ENCODE data around the gene CELF5.
"Not testable (repeated sequence)": the region's sequence is repeated elsewhere in the genome, so short reads cannot be mapped to it uniquely, and the experiment has no call there.

CELF5 gene

DNA sequence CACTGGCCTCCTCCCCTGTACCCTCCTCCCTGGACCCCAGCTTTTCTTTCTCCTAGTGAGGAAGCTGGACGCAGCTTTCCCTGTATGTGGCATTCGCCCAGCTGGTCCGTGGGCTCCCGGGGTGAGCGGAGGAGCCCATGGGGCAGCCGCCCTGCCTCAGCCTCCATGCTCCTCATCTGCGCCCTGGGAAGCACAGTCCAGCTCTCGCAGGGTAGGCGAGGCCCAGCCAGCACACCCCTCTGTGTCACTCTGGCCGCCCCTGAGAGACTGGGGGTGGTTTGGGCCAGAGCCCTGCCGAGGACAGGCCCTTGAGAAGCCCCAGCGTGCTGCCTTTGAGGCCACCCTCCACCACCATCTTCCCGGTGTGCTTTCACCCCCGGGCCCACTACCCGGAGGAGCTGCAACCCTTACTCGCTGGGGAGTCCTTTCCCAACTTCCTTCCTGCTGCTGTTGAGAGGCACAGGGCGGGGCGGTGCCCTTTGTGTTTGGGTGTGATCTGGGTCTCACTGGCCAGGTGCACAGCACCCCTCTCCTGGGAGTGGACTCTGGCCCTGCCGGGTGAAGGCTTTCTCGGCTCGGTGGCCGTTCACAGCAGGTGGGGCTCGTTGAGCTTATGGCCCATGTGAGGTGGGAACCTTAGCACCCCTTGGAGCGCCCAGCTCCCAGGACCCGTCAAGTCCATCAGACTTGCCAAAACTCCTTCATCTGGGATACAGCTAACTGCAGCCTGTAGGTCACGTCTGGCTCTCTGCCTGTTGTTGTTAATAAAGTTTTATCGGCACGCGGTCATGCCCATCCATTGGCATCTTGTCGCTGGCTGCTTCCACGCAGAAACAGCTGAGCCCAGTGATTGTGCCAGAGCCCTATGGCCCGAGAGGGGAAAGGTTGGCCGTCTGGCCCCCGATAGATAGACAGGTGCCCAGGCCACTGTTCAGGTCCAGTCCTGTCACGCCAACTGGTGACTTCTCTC is 35.5 kb upstream of the CELF5 start:
- no peak for TF ChIP-seq ZFX (IDR thresholded peaks at IDR 0.05)
- TF ChIP-seq, protein P1, sequence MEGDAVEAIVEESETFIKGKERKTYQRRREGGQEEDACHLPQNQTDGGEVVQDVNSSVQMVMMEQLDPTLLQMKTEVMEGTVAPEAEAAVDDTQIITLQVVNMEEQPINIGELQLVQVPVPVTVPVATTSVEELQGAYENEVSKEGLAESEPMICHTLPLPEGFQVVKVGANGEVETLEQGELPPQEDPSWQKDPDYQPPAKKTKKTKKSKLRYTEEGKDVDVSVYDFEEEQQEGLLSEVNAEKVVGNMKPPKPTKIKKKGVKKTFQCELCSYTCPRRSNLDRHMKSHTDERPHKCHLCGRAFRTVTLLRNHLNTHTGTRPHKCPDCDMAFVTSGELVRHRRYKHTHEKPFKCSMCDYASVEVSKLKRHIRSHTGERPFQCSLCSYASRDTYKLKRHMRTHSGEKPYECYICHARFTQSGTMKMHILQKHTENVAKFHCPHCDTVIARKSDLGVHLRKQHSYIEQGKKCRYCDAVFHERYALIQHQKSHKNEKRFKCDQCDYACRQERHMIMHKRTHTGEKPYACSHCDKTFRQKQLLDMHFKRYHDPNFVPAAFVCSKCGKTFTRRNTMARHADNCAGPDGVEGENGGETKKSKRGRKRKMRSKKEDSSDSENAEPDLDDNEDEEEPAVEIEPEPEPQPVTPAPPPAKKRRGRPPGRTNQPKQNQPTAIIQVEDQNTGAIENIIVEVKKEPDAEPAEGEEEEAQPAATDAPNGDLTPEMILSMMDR (conservative IDR thresholded peaks at IDR 0.05): no peak
- H3K27ac ChIP-seq: no peak overlapping the region

DNA sequence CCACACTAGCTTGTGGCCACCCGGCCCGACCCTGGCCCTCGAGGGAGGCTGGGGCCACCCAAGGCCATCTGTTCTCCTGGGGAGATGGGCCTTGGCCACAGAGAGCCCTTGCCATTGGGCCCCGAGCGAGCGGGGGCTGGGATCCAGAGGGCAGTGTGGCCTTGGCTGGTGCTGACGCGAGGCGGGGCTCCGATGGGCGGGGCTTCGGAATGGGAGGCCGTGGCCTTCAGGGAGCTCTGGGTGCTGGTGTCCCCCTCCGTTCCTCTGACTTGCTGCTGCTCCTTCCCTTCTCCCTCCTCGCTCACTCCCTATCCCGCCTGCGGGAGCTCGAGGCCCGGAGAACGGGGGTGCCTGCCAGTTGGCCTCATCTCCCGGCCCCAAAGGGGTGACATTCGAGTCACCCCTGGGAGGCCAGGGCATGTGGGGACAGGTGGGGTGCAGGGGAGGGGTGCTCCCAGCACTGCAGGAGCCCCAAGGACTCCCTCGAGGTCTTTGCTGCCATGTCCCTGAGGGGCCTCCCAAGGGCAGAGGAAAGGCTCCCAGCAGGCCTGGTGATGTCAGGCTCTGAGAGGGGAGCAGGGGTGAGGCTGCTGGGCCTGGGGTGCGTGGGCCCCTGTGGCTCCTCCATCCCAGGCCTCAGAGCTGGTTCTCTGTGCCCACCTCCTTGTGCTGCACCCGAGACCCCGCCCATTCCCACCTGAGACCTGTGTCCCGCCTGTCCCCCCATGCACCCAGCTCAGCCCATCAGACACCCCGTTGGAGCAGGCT is 34.6 kb upstream of the CELF5 start:
- H3K27ac ChIP-seq: no peak overlapping the region
- no peak for TF ChIP-seq ZFX (IDR thresholded peaks at IDR 0.05)

DNA sequence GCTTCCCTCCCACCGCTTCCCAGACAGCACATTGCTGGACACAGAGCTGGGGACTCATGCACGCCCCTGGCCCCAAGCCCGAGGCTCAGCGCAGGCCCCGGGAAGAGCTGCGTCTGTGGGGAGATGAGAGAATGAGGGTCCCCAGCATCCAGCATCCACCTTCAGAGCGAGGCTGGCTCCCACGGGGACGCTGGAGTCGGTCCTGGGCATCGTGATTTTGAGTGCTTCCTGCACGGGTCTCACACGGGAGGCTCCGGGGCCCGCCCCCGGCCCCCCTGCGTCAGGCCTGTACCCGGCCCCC is 34.0 kb upstream of the CELF5 start:
- H3K27ac ChIP-seq: no peak overlapping the region
- TF ChIP-seq, protein P1 (conservative IDR thresholded peaks at IDR 0.05): no peak
- TF ChIP-seq ZFX (IDR thresholded peaks at IDR 0.05): no peak

DNA sequence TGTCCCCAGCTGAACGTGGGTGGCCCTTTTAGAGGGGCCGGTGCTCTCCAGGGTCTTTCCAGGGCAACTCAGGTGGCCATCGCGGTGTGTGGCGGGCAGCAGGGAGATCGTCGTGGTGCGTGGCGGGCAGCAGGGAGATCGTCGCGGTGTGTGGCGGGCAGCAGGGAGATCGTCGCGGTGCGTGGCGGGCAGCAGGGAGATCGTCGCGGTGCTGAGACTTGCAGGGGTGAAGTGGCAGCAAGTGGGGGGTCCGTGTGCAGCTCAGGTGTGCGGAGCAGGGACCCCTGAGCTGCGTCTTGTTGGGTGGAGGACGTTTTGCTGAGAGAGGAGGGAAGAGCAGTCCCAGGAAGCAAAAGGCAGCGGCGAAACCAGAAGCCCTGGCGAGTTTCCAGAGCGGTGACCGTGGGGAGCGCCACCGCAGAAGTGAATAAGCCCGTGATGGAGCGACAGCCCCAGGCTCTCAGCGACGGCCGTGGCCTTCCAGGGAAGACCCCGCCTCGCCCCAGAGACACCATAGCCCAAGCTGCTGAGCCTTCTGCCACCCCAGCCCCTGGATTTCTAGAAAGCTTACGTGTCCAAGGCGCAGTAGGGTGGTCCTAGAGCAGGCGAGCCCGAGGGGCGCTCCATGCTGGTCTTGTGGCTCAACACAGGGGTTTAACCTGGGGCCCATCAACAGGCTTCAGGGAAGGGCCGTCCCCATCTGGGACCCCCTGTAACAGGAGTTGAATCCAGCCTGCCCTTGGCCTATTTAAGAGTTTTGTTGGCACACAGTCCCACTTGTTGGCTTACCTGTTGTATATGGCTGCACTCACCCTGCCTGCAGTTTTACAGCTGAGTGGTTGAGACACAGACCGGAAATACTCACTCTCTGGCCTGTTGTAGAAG is 33.3 kb upstream of the CELF5 start:
- H3K27ac ChIP-seq: no peak overlapping the region
- TF ChIP-seq, protein P1 (conservative IDR thresholded peaks at IDR 0.05): no peak
- no peak for TF ChIP-seq ZFX (IDR thresholded peaks at IDR 0.05)

DNA sequence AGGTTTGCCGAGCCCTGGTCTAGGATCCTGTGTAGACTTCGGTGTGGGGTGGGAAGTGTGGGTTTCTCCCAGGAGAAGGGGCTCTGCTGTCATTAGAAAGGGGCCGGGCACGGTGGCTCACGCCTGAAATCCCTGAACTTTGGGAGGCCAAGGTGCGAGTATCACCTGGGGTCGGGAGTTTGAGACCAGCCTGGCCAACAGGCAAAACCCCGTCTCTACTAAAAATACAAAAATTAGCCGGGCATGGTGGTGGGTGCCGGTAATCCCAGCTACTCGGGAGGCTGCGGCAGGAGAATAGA is 32.7 kb upstream of the CELF5 start:
- not testable (repeated sequence) for H3K27ac ChIP-seq

DNA sequence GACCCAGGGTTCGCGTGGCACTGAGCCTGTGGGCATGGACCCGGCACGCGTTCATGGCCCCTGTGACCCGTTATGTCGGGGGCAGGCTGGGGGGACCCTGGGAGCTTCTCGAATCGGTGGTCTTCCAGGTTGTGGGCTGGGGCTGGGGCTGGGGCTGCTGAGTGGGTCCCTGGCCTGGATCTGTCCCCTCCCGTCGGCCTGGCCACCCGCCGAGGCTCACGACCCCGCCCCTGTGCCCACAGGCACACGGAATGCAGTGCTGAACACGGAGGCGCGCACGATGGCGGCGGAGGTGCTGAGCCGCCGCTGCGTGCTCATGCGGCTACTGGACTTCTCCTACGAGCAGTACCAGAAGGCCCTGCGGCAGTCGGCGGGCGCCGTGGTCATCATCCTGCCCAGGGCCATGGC is 32.2 kb upstream of the CELF5 start:
- H3K27ac ChIP-seq: no peak overlapping the region
- TF ChIP-seq ZFX (IDR thresholded peaks at IDR 0.05): no peak
- TF ChIP-seq, protein P1 (conservative IDR thresholded peaks at IDR 0.05): no peak

DNA sequence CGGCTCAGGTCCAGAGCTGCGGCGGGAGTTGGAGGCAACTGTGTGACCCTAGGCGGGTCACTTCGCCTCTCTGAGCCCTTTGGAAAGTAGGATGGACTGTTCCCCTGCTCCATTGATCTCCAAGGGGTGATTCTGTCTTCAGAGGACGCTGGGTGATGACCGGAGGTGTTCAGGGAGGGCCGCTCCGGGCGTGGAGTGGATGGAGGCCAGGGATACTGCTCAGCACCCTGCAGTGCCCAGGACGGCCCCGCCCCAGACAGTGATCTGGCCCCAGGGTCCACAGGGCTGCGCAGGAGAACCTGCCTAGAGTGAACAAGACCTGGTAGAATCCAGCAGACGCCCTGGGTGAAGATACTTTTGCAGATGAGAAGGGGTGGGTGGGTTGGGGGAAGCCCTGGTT is 31.8 kb upstream of the CELF5 start:
- H3K27ac ChIP-seq: no peak overlapping the region
- TF ChIP-seq, protein P1 (conservative IDR thresholded peaks at IDR 0.05): no peak
- no peak for TF ChIP-seq ZFX (IDR thresholded peaks at IDR 0.05)
